Esophagus muscularis mucosa (tissue), 3 donors: ENCODE data around the gene PANX1.

Experiments
- EP300 ChIP-seq: sonication (generic); formaldehyde crosslinking; IDR thresholded peaks from one replicate; pipeline ENCODE4 v1.6.1; 2017; ENCODE audit warnings: antibody characterized with exemption
- POLR2AphosphoS5 ChIP-seq, 2 donors: sonication (generic); formaldehyde crosslinking; IDR thresholded peaks; one replicate each; pipeline ENCODE4 v1.6.1; 2017; ENCODE audit warnings: antibody characterized with exemption in 2 of 2

- no peak for TF ChIP-seq POLR2AphosphoS5 (IDR thresholded peaks at IDR 0.05)
- TF ChIP-seq EP300 = no peak
Observed at GRCh38 chr11:94149431-94150017, 20.9 kb downstream of the PANX1 start.
